SK-N-SH (cell line): Measurements from ENCODE around the gene PLD1.

ENCODE experiments used
- ELF1 ChIP-seq: IDR thresholded peaks from 2 replicates; pipeline ENCODE4 v1.4.0; 2012
- EP300 ChIP-seq, 2 experiments: IDR thresholded peaks; 2 replicates each; pipeline versions ENCODE4 v1.4.0 to v1.6.1; 2012; ENCODE audit warnings: borderline replicate concordance in 1 of 2, low read depth in 1 of 2, low read length in 1 of 2
- FOXM1 ChIP-seq: IDR thresholded peaks from 2 replicates; pipeline ENCODE4 v1.4.0; 2012; ENCODE audit warnings: low read depth, mild to moderate bottlenecking
- IRF3 ChIP-seq: fragments of 150-350 bp; IDR thresholded peaks from 2 replicates; pipeline ENCODE4 v1.6.1; 2016; ENCODE audit warnings: mild to moderate bottlenecking, low read depth, low read length
- JUND ChIP-seq: IDR thresholded peaks from 2 replicates; pipeline ENCODE4 v1.4.0; 2012
- NFIC ChIP-seq: IDR thresholded peaks from 2 replicates; pipeline ENCODE4 v1.4.0; 2012; ENCODE audit warnings: borderline replicate concordance
- POLR2AphosphoS5 ChIP-seq: IDR thresholded peaks from 2 replicates; pipeline ENCODE4 v1.6.1; 2012; ENCODE audit warnings: low read depth, low read length
- USF1 ChIP-seq: IDR thresholded peaks from 2 replicates; pipeline ENCODE4 v1.4.0; 2012; ENCODE audit warnings: low read depth, borderline replicate concordance
- USF2 ChIP-seq: fragments of 150-350 bp; IDR thresholded peaks from 2 replicates; pipeline ENCODE4 v1.6.1; 2017; ENCODE audit warnings: antibody characterized with exemption, low read length, low read depth, borderline replicate concordance
- YY1 ChIP-seq: IDR thresholded peaks from 2 replicates; pipeline ENCODE4 v1.4.0; 2012; ENCODE audit warnings: low read depth, mild to moderate bottlenecking
- TF ChIP-seq, protein P1 (sequence below): fragments of 200-600 bp; sonication (generic); IDR thresholded peaks from 2 replicates; pipeline ENCODE4 v1.6.1; 2017; ENCODE audit warnings: antibody characterized with exemption, mild to moderate bottlenecking, moderate library complexity

GRCh38 chr3:171615281-171615680, 195.0 kb downstream of the PLD1 start:
- TF ChIP-seq, protein P1, sequence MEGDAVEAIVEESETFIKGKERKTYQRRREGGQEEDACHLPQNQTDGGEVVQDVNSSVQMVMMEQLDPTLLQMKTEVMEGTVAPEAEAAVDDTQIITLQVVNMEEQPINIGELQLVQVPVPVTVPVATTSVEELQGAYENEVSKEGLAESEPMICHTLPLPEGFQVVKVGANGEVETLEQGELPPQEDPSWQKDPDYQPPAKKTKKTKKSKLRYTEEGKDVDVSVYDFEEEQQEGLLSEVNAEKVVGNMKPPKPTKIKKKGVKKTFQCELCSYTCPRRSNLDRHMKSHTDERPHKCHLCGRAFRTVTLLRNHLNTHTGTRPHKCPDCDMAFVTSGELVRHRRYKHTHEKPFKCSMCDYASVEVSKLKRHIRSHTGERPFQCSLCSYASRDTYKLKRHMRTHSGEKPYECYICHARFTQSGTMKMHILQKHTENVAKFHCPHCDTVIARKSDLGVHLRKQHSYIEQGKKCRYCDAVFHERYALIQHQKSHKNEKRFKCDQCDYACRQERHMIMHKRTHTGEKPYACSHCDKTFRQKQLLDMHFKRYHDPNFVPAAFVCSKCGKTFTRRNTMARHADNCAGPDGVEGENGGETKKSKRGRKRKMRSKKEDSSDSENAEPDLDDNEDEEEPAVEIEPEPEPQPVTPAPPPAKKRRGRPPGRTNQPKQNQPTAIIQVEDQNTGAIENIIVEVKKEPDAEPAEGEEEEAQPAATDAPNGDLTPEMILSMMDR = no peak
- no peak for TF ChIP-seq EP300 (IDR thresholded peaks at IDR 0.05; ENCODE audit: borderline replicate concordance in 1 of 2, low read depth in 1 of 2, low read length in 1 of 2)
- no peak for TF ChIP-seq NFIC
- TF ChIP-seq JUND = no peak
- no peak for TF ChIP-seq FOXM1
- no peak for TF ChIP-seq ELF1
- TF ChIP-seq USF1 = no peak
- no peak for TF ChIP-seq POLR2AphosphoS5
- no peak for TF ChIP-seq YY1
- TF ChIP-seq IRF3 = no peak
- no peak for TF ChIP-seq USF2
